ENCODE data around the gene FAM168A.

FAM168A gene

DNA sequence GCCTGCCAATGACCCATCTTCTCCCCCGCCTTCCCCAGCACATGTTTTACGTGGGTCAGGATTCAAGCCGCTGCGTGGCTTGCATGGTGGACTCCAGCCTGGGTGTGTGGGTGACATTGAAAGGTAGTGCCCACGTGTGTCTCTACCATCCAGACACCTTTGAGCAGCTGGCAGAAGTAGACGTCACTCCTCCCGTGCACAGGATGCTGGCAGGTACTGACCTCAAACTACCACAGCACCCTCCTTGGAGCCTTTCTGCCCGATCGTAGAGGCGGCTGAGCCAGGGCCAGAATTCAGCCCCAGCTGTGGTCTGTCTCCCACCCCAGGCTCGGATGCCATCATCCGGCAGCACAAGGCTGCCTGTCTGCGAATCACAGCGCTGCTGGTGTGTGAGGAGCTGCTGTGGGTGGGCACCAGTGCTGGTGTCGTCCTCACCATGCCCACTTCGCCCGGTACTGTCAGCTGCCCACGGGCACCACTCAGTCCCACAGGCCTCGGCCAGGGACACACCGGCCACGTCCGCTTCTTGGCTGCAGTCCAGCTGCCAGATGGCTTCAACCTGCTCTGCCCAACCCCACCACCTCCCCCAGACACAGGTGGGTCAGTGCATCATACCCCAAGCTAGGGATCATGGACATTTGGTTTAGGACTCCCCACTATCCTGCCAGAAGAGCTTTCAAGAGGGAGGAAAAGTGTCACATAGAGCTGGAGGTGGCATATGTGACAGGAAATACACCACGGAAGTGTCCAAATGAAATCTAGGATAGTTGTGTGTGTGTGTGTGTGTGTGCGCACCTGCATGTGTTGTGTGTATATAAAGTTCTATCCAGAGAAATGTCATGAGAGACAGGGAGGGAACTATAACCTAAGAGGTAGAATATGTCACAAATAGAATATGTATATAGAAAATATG, 232.3 kb downstream of the FAM168A start:
- DNase-seq (ENCODE audit: low read depth), result no peak
- no peak overlapping the region for H3K4me3 ChIP-seq (ENCODE audit: low read depth, low read length)
- TF ChIP-seq, protein P1, sequence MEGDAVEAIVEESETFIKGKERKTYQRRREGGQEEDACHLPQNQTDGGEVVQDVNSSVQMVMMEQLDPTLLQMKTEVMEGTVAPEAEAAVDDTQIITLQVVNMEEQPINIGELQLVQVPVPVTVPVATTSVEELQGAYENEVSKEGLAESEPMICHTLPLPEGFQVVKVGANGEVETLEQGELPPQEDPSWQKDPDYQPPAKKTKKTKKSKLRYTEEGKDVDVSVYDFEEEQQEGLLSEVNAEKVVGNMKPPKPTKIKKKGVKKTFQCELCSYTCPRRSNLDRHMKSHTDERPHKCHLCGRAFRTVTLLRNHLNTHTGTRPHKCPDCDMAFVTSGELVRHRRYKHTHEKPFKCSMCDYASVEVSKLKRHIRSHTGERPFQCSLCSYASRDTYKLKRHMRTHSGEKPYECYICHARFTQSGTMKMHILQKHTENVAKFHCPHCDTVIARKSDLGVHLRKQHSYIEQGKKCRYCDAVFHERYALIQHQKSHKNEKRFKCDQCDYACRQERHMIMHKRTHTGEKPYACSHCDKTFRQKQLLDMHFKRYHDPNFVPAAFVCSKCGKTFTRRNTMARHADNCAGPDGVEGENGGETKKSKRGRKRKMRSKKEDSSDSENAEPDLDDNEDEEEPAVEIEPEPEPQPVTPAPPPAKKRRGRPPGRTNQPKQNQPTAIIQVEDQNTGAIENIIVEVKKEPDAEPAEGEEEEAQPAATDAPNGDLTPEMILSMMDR (IDR thresholded peaks at IDR 0.05; ENCODE audit: low read depth, low read length, missing control alignments), result no peak

DNA sequence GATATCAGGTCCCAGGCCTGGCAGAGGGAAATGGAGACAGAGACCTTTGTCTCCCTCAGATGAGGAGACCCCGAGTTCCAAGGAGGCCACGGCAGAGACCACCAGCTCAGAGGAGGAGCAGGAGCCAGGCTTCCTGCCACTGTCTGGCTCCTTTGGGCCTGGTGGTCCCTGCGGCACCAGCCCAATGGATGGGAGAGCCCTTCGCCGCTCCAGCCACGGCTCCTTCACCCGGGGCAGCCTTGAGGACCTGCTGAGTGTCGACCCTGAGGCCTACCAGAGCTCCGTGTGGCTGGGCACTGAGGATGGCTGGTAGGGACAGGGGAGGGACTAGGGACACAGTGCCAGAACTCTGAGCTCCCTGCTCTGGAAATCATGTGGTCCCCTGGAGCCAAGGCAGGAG, 234.8 kb downstream of the FAM168A start:
- no peak for DNase-seq (ENCODE audit: low read depth)
- TF ChIP-seq, protein P1 (IDR thresholded peaks at IDR 0.05; ENCODE audit: low read depth, low read length, missing control alignments), result no peak
- H3K4me3 ChIP-seq (ENCODE audit: low read depth, low read length), result no peak overlapping the region

DNA sequence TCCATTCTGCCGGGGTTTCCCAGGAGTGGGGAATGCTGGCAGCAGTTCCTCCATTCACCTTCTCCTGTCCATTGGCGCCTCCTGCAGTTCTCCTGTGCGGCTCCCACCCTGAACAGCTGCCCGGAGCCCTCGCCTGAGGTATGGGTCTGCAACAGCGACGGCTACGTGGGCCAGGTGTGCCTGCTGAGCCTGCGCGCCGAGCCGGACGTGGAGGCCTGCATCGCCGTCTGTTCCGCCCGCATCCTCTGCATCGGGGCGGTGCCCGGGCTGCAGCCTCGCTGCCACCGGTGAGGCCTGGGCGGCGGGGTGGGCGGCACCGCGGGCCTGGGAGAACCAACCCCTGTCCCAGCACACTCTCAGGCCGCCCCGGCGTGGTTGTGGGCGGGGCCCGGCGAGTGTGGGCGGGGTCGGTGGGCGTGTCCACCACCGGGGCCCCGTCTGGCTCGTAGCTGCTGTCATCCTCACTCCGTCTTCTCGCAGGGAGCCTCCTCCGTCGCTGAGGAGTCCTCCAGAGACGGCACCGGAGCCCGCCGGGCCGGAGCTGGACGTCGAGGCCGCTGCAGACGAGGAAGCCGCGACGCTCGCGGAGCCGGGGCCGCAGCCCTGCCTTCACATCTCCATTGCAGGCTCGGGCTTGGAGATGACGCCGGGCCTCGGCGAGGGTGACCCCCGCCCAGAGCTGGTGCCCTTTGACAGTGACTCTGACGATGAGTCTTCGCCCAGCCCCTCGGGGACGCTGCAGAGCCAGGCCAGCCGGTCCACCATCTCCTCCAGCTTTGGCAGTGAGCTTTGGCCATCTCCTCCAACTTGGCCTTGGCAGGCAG, 235.7 kb downstream of the FAM168A start:
- H3K4me3 ChIP-seq (ENCODE audit: low read depth, low read length), result no peak overlapping the region
- TF ChIP-seq, protein P1 (IDR thresholded peaks at IDR 0.05; ENCODE audit: low read depth, low read length, missing control alignments), result no peak
- DNase-seq (ENCODE audit: low read depth), result no peak

DNA sequence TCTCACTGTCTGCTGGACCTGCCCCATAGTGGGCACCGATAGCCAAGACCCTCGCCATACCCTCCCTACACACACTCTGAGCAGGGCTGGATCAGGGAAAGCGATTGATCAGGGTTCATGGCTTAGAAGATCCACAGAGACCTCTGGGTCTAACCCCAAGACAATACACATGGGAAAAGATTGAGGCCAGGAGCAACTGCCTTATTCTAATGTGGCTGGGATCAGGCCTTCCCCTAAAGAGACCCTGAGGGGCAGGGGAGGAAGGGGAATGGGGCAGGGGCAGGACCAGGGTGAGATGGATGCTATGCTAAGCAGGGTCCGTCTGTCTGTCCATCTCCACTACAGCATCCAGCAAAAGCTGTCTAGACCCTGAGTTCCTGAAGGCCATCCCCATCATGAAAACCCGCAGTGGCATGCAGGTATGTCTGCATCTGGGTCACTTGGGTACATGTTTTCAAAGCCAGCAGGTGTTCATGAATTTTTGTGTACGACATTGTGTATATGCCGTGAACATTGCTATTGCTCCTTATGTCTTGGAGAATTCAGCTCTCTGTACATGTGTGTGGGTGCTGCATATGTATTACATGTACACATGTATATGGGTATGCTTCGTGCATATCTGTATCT, 237.1 kb downstream of the FAM168A start:
- TF ChIP-seq, protein P1 (IDR thresholded peaks at IDR 0.05; ENCODE audit: low read depth, low read length, missing control alignments), result no peak
- DNase-seq (ENCODE audit: low read depth), result no peak
- no peak overlapping the region for H3K4me3 ChIP-seq (ENCODE audit: low read depth, low read length)

DNA sequence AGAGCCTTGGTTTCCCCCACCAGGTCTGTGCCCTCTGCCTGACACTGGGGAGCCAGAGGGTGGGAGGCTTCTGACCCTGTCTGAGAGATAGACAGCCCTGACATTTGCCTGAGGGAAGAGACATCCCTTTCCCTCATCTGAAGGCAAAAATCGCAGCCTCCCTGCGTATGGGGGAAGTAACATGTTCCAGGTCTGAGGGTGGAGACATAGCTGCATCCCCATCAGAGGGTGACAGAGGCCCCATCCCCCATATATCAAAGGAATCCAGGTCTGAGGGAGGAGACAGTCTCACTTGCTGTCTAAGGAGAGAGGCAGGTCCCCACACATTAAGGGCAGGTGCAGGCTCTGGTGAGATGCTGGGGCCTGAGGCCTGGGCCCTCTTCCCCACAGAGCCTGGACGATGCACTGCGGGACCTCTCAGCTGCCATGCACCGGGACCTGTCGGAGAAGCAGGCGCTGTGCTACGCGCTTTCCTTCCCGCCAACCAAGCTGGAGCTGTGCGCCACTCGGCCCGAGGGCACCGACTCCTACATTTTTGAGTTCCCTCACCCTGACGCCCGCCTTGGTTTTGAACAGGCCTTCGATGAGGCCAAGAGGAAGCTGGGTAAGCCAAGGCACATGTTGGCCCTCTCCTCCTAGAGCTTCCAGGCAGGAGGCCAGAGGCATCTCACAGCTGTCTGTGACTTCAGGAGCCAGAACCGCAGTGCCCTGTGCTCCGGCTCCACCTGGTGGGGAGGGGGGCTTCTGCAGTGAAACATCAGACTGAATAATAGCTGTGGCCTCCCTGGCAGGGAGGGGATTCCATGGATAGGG, 237.8 kb downstream of the FAM168A start:
- no peak for DNase-seq (ENCODE audit: low read depth)
- no peak overlapping the region for H3K4me3 ChIP-seq (ENCODE audit: low read depth, low read length)
- TF ChIP-seq, protein P1 (IDR thresholded peaks at IDR 0.05; ENCODE audit: low read depth, low read length, missing control alignments), result peak; percentile 45

DNA sequence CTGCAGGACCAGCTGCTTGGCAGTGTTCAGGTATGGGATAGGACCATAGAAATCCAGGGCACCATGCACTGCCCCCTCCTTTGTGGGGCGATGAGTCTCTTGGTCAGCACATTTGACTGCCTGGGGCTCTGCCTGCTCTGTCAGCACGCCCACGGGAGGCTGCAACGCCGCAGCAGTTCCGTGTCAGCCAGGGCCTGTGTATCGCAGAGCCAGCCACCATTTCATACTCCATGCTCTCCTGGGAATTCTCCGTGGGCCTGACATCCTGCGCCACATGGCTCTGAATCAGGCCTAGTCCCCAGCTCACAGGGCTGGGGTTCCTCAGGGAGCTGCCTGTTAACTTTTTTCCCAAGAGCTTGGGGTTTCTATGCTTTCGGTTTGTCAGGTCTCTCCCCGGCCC, 238.6 kb downstream of the FAM168A start:
- TF ChIP-seq, protein P1 (IDR thresholded peaks at IDR 0.05; ENCODE audit: low read depth, low read length, missing control alignments), result no peak
- no peak overlapping the region for H3K4me3 ChIP-seq (ENCODE audit: low read depth, low read length)
- DNase-seq (ENCODE audit: low read depth), result no peak

Data from GM12864 (cell line).